NCI-H526 treated with DMSO at 0.1 percent for 48 hours (cell line): ENCODE results near the gene CD96.

Source experiments
- DNase-seq: peaks from one replicate; lab custom pipeline; 2025; lab: John Stamatoyannopoulos, UW

Gene CD96

DNA sequence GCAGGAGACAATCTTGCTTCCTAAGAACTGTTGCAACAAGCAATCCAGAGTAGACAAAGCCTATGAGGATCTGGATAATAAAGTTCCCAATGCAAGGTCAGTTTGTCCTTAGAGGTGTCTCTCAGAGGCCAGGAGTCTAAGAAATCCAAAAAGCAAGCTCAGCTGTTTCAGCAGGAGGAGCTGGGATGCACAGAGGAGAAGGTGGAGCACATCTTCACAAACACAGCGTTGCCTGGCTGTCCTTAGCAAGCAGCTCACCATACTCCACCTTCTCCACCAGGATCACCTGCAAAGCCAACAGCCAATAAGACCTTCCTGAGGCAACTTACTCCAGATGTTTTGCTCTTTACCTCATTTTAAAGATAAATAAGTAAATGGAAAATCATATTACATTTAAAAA lies 52.8 kb downstream of the CD96 start:
- no peak for DNase-seq

DNA sequence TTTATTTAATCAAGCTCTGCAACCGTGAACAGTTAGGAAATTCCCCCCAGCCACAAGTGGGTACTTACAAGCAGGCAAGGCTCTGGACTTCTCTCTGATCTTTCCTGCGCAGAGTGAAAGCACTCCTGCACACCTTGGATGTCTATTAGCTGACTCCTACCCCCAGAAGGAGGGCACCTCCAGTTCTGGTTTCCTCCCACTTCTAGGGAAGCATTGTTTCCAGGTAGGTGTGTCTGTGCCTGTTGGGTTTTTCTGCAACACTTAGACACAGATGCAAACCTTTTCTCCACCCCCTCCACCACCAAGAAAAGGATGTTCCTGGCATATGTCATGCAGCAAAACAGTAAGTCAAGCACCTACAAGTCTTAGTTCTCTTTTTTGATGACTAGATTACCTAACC lies 53.2 kb downstream of the CD96 start, which contains the start of gene ZBED2:
TSS of gene ZBED2 (minus strand) at position 115 of the 400 bp plus-strand sequence. CDS start 1,145 bp downstream, outside the sequence.
- DNase-seq = no peak

GRCh38 chr3:111596328-111596727 lies 54.3 kb downstream of the CD96 start:
- no peak for DNase-seq

GRCh38 chr3:111598139-111598538 lies 56.1 kb downstream of the CD96 start:
- DNase-seq = no peak

DNA sequence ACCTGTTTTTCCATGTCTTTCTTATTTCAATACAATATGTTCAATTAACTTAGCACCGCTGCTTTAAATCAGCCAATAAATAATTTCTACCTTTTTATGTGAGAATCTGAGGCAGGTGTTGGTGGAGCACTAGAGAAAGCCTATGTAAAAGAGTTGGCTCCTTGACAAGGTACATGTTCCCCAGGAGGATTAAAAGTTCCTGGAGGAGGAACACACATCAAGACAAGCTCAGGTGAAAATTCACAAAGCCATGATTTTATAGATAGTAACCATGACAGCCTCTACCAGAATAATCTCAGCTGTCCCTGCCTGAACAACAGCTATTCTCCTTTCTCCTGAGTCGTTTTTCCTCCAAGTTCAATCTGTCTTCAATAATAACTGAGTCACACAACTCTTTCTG lies 56.6 kb downstream of the CD96 start:
- DNase-seq = no peak

GRCh38 chr3:111601810-111602209 lies 59.8 kb downstream of the CD96 start:
- no peak for DNase-seq

DNA sequence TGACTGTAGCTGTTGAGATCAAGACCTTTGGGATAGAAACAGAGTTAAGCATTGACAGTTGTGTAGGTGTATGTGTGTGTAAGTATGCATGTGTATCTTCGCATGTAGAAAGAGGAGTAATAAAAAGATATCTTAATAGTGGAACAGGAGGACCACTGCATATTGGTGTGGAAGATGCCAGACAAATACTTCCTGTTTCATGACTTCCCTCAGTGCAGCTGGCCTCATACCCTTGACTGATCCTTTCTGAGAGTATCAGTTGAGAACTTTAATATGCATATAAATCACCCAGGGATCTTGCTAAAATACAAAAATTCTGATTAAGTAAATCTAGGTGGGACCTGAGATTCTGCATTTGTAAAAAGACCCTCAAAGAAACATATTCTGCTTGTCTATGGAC lies 61.7 kb downstream of the CD96 start:
- no peak for DNase-seq

DNA sequence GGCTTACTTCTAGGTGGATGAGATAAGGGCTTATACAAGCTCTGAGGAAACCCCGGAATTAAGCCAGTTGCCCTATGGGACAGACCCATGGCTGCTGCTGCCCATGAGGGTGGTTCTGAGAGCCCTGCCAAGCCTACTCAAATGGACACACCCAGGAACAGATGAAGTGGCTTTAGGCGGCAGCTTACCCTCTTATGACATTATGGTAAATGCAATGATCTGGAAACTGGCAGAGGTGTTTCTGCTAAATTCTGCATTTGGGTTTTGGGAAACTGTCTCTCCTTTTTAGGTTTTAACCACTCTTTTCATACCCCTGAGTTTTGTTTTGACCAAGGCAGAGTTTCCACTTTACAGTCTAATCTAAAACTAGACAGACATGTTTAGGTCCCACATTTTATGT lies 62.1 kb downstream of the CD96 start:
- DNase-seq = no peak

DNA sequence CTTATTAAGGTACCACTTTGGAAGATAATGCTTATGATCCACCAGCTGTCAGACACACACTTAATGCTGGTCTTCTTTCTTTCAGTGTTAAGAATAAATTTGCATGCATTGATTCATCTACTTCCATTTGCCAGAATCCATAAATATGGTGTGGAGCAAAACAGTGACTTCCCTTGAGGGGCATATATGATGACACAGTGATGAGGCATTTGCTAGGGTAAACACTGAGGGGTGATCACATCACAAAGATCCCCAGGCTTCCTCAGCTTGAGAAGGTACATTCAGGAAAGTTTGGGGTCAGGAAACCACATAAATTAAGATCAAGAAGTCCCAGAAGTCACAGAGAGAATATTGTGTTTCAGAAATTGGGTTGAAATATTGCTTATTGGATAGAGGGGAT lies 63.0 kb downstream of the CD96 start:
- no peak for DNase-seq

GRCh38 chr3:111605493-111605892 lies 63.5 kb downstream of the CD96 start:
- DNase-seq = no peak

GRCh38 chr3:111607240-111607920 lies 65.4 kb downstream of the CD96 start:
- DNase-seq = no peak

- DNase-seq = no peak
Observed at GRCh38 chr3:111608383-111608782, 66.4 kb downstream of the CD96 start.

DNA sequence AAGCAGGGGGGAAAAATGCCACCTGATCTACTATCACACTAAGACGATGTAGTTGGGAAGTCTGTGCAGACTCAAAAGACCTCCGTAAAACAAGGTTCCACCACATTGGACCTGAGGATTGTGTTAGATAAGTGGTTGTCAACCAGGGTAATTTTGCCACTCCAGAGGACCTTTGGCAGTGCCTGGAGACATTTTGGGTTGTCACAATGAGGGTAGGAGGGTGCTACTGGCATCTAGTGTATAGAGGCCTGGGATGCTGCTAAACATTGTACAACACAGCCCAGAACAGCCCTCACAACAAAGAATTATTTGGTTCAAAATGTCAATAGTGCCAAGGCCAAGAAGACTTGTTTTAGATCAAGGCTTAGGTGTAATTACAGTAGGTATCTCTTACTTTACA lies 67.7 kb downstream of the CD96 start:
- DNase-seq = no peak

DNA sequence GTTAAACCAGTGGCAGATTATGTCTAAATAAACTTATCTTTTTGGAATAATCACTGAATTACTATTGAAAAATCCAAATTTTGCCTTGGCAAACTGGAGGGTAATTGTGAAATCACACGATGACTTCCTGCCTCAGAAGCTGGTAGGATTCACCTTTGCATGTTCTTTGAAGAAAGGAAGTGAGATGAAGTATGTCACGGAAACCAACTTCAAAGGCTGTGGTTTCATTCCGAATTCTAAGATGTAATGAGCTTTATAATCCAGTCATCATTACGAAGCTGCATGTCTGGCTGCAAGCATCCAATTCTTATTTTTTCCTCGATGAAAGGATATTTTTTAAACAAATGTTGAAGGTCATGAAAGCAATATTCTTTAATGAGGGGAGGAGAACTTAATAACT lies 68.2 kb downstream of the CD96 start:
- DNase-seq = no peak

DNA sequence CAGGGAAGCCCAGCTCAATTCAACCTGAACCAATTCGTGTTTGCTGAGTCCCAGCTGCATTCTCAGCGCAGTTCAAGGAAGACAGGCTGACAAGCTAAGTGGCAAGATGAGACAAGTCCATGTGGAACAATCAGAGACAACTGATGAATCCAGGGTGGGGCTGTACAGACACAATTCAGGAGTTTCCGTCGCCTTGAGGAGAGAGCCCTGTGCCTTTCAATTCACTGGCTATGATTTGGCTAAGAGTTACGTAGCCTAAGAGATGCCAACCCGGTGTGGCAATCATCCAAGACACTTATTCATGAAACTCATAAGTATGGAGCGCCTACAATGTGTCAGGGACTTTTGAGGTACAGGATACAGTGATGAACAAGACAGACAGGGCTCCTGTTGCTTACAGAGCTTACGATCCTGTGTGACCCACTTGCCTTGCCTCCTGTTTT lies 68.6 kb downstream of the CD96 start:
- no peak for DNase-seq

DNA sequence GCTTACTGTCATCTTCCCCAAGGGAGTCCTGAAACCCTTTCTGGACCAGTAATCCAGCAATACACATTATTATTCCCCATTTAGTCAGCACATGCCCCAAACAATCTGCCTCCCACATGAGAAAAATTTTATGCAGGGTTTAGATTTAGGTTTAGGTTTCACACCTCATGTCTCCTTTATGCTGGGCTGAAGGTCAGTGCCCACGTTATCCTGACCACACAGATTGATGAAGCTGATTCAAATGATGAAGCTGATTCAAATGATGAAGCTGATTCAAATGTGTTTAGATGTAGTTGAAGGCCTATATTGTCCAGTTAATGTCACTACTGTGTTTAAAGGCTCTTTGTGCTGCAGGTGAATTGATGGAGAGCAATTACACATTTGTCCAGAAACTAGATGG lies 71.3 kb downstream of the CD96 start:
- DNase-seq = no peak

GRCh38 chr3:111615880-111616279 lies 73.9 kb downstream of the CD96 start:
- DNase-seq = no peak

DNA sequence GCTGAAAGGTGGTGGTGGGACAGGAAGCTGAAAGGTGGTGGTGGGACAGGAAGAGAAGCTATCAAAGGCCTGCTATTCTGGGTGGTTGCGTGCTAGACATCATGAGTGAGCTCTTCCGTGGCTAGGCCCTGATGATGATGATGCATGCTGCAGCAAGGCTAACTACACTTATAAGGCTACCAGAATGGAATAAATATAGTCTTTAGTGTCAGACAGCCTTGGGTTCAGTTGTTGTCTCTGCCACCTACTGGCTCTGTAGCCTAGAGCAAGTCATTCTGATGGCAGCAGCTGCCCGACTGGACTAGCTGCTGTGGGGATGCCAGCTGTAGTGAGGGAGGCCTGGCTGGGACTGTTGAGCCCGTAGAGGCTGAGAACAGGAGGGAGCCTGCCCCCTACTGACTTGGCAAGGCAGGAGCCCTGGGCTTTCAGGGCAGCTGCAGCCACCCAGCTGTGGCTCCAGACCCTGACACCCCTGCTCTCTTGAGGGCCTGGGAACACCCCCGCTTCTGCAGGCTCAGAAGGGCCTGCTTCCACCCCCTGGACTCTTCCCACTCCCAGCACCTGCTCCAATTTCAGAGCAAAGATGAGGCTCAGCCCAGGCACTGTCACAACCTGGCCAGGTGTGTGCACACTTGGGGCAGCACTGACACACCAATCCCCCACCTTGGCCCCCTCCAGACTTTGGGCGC lies 74.6 kb downstream of the CD96 start:
- DNase-seq = no peak

DNA sequence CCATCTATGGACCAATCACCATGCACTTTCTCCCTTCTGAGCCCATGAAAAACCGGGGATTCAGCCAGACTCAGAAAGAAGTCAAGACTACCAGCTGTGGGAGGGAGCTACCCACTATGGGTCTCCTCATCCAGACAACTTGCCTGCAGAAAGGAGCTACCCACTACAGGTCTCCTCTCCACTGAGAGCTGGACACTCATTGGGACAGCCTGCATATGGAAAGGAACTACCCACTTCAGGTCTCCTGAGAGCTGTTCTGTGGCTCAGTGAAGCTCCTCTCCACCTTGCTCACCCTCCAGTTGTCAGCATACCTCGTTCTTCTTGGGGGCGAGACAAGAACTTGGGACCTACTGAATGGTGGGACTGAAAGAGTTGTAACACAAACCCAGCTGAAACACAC lies 75.4 kb downstream of the CD96 start:
- DNase-seq = no peak

DNA sequence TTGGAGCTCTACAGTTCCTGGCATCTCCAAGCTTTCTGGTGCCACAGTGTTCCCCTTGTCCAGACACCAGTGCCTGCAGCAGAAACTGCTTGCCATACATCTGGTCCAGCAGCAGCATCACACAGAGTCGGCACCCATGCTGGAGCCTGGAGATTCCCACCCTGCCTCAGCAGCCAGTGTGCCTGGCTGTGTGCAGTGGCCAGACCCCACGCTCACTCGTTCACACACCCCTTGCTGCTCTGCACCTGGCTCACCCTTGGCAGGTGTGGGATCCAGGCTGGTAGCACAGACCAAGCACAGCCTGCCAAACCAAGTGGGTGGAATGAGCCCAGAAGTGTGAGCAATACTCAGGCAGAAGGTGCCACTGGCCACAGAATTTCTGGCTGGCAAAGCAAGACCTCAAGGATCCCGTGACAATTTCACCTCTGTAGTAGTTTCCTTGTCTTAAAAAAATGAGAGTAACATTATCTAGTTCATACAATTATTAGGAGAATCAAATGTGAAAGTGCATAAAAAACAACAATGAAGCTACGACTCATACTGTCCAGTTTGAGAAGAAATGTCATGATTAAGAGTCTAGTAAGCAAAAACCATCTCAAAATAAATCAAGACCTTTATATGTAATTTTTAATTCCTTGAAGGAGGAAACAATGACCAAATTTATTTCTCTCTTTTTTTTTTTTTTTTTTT lies 76.1 kb downstream of the CD96 start:
- no peak for DNase-seq

DNA sequence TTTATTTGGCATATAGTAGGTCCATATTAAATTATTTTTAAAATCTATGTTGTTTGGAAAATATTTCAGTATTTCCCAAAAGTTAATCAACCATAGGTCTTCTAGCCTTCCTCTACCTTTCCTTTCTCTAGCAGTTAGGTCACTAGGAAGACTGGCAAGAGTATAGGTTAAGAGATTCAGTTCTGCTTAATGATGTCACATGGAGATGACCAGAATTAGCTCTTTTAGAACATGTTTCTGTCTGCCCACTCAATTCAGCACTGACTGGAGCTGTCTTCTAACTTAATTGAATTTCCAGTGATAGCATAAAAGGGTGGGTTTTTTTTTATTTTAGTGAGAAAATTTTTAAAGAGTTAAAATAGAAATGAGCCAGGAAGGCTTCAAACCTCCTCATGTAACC lies 76.9 kb downstream of the CD96 start:
- no peak for DNase-seq

GRCh38 chr3:111619833-111620232 lies 77.8 kb downstream of the CD96 start:
- no peak for DNase-seq

DNA sequence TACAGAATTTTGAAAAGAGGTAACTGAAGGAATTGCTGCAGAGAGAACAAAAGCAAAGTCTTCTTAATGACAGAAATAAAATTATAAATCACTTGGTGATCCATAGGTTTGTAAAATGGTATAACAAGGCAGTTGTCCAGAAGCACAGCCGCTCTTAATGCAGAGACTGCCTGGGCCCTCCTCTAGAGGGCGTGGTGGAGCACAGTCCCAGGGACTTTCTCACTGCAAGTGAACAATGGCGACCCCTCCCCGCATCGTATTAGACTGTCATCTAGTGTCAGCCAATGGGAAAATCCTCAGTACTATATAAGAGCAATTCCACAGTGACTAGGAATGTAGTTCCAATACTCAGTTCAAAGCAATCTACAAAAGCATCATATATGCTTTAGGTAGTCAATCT lies 79.5 kb downstream of the CD96 start:
- no peak for DNase-seq
